ENCODE measurements around the gene MTMR12.
"Not testable (repeated sequence)": the region's sequence is repeated elsewhere in the genome, so short reads cannot be mapped to it uniquely, and the experiment has no call there.

MTMR12 gene

DNA sequence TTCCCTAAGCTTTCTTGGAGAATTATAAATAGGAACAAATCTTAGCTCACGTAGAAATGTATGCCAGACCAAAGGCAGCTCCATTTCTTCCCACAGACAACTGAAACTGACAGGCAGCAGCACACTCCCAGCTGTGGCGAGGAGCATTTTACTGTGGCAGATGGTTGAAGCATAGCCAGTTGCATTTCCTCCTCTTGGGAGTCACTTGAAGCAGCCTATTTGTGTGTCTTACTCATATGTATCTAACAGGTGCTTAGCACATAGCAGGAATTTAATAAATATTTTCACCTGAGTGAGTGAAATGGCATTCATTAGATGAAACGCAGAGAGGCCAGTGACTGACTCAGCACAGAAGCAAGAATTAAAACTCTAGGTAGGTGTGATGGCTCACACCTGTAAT lies 12.3 kb upstream of the MTMR12 start:
- DNase-seq: no peak

DNA sequence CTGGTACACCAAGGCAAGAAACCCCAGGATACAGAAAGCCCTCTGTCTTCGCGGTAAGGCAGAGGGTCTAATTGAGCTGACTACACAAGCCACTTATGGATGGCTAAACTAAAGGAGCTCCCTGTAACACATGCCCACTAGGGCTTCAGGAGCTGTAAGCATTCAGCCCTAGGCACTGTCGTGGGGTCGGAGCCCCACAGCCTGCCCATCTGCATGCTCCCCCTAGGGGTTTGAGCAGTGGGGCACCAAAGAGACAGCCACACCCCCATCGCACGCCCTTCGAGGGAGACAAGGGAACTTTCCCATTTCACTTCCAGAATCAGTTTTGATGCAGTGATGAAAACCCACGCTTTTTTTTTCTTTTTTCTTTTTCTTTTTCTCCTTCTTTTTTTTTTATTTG lies 11.0 kb upstream of the MTMR12 start:
- no peak for DNase-seq

DNA sequence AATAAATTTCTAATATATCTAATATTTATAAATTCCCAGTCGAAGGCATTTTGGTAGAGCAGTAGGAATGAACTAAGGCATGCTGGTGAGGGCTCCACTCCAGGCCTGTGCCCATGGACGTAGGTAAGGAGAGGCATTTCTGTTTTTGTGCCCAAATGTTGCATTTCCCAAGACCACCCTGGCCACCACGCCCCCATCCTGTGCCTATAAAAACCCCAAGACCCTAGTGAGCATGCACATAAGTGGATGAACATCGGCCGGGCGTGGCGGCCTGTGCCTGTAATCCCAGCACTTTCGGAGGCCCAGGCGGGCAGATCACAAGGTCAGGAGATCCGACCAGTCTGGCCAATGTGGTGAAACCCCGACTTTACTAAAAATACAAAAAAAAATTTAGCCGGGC lies 10.1 kb upstream of the MTMR12 start:
- DNase-seq: no peak

DNA sequence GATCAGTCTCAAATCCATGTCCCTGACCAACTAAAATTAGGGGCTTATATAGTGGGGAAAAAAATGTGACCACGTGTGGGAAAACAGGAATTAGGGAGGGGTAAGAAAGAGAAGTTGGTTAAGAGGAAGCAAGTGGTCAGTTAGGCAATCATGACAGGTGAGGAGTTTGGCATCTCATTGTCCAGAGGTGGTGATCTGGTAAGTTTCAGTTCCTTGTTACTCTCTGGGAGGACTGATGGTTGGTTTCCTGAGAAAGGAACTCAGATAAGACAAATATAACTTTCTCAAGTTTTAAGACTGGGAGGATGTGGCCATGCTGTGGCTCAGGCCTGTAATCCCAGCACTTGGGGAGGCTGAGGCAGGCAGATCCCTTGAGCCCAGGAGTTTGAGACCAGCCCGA lies 9.0 kb upstream of the MTMR12 start:
- DNase-seq: not testable (repeated sequence)

DNA sequence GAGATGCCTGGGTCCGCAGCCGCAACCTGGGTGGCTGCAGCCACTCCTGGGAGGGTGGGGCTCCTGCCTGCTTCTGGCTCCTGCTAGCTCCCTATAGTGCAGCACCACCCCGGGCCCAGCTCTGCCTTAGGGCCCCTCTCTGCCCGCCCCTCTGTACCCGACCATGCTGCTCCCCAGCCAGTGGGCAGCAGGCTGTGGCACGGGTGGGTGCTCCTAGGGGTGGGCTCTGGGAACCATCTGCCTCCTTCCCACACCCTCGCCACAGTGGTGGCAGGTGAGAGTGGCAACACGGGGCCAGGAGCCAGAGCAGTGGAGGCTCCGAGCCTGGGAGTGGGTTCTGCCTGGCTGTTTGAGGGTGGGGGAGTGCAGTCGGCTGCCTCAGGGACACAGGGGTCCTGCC lies 7.8 kb upstream of the MTMR12 start:
- DNase-seq: no peak

DNA sequence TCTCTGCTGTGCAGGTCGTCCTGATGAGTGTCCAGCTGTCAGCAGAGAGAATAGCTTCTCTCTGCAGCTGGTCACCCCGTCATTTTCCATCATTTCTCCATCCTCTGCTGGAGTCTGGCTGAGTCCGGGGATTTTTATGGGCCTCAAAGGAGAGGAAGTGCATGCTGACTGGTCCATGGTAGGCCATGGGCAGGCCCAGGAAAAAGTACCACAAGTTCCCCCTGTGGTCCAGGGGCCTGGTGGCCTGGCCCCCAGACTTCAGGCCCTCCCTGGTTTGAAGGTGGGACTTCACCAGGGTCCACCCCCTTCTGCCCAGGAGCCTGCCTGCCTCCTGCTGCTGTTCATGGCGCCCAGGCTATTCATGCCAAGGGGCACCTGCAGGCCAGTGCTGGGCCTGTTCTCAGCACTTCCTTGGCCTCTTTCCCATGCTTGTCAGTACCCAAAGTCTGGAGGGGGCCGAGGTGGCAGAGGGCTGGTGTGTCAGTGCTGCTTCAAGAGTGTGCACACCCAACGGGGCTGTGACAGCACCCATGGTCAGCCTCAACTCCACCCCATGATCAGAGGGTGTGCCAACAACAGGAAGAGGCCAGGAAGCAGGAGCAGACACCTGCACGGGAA lies 7.3 kb upstream of the MTMR12 start:
- no peak for DNase-seq

DNA sequence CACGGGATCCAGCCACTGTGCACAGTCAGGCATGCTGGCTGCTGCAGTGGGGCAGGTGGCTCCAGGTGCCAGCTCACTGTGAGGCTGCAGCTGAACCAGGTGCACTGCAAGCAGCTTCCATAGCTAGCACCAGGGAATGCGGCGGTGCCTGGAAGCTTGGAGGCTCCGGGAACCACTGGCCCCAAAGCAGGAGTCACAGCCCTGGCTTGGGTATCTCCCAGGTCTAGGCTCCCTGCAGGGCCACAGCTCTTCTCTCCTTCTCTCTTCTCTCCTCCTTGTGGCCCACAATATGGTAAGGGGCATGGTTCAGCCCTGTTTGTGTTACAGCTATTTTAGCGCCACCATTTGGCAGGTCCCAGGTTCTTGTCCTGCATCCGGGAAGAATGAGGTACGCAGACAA lies 6.7 kb upstream of the MTMR12 start:
- DNase-seq: no peak

DNA sequence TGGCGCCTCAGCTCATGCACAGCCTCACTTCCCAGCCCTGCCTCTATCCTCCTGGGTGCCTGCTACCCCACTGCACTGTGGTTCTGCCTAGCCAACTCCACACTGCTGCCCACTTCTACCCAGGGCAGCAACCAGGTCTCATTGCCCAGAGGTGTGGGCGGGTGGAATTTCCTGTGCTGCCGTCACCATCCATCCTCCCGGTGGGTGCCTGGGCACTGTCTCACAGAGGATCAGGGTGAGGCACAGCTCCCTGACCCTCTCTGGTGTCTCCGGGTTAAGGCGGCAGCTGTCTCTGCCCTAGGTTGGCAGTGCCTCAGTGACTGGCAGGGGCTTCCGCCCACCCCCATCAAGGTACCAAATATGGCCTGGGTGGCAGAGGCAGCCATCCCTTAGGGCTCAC lies 4.3 kb upstream of the MTMR12 start:
- DNase-seq: no peak

DNA sequence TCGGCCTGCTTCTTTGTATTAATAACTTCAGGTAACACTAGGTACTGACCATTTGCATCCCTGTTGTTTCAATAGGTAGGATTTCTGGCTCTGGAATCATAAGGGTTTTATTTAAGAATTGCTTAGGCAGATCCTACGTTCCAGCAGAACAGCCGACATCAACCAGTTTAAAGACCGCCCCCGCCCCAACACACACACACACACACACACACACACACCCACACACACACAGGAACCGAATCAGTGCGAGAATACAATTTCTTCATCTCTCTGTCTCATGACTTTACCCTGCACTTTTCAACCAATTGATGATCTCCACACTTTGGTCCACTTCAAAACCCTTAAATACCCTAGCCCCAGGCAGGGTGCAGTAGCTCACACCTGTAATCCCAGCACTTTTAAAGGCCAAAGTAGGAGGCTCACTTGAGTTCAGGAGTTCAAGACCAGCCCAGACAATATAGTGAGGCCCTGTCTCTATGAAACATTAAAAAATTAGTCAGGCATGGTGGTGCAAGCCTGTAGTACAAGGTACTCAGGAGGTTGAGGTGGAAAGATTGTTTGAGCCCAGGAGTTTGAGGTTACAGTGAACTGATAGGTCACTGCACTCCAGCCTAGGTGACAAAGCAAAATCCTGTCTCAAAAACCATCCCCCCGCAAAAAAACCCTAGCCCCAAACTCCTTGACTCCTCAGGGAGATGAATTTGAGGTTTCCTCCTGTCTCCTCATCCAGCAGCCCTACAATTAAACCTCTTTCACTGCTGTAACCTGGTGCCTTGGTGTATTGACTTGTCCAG lies 2.7 kb upstream of the MTMR12 start:
- no peak for DNase-seq

DNA sequence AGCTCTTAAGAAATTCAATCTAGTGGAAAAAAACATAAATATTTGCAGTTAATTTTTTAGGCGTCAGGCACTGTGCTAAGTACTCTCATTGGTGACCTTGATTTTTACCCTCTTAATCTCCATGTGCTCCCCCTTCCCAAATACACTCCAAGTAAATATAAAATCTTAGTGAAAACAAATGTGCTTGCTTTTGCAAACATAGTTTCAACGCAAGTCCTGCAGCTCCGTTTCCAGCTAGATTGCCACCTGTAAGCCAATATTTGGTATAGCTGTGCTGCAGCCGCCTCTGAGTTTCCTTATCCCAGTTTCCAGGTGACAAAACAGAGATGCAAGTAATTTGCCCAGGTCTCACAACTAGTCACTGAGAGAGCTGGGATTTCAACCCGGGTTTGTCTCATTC lies 1.9 kb upstream of the MTMR12 start:
- no peak for DNase-seq

DNA sequence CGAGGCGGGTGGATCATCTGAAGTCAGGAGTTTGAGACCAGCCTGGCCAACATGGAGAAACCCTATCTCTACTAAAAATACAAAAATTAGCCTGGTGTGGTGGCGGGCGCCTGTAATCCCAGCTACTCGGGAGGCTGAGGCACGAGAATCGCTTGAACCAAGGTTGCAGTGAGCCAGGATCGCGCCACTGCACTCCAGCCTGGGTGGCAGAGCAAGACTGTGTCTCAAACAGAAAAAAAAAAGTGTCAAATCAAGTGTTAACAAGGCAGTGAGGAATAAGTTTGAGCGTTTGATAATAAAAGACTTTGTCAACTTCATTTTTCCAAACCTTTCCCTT lies 1.4 kb upstream of the MTMR12 start:
- DNase-seq: not testable (repeated sequence)

DNA sequence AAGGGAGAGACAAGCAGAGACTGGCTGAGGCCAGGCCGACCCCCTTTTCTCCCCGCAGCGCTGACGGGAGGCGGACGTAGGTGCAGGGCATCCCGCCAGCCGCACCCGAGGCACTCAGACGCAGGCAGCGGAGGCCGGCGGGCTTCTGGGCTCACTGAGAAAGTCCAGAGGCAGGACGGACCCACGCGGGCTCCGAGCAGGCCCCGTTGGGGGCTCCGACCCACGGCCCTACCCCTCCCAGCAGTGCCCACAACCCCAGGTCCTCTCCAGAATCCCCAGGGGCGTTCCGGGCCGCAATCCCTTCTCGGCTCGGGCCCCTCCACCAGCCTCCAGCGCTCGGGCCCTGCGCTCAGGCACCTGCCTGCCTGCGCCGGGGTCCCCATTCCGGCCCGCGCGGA lies 543 bp downstream of the MTMR12 start:
- DNase-seq: peak; percentile 22

DNA sequence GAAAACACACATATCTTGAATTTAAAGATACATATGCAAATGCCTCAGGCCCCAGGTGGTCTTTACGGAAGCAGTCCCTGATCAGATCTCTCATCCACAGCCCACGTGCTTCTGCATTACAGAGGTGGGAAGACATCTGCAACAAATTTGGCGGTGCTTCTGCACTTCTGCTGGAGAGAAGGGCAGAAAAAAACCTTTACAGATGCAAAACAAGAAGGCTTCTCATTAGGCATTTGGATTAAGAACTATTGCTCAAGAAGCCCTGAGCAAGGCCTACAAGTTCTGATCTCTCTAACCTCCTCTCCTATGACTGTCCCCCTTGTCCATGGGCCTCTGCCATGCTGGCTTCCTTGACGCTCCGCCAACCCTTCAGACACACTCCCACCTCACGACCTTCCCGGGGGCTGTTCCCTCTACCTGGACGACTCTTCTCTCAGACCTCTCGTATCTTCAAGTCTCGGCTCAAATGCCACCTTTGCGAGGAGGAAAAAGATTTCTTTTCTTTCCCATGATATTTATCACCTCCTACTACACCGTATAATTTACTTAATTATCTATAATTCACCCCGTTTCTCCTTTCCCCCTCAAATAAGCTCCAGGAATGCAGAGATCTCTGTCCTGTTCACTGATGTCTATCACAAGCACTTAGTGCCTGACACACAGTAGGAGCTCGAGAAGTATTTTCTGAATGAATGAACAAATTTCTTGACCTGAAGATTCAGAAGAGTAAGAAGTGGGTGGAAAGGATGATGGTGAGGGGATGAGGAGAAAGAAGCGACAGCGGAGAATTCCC lies 1.1 kb downstream of the MTMR12 start:
- DNase-seq: no peak

DNA sequence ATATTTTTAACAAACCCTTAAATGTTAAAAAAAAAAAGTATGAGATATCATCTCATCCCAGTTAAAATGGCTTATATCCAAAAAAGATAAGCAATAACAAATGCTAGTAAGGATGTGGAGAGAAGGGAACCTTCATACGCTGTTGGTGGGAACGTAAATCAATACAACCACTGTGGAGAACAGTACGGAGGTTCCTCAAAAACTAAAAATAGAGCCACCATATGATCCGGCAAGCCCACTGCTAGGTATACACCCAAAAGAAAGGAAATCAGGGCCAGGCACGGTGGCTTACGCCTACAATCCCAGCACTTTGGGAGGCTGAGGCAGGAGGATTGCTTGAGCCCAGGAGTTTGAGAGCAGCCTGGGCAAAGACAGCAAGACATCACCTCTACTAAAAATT lies 3.0 kb downstream of the MTMR12 start:
- no peak for DNase-seq

DNA sequence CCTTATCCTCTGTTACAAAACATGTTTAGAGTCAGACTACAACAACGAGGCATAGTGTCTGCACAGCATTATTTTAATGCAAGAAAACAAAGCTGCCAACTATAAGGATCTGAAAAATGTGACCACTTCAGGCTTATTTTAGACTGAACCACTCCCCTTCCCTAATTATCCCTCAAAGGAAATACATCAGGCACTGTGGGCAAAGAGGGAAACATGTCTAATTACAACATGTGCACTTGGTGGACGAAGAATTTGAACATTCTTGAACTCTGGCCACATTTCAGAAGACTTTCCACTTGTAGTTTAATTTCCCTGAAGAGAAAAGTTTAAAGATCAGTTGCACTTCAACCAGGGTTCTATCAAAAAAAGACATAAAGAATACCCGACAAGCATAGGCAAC lies 3.8 kb downstream of the MTMR12 start:
- no peak for DNase-seq

DNA sequence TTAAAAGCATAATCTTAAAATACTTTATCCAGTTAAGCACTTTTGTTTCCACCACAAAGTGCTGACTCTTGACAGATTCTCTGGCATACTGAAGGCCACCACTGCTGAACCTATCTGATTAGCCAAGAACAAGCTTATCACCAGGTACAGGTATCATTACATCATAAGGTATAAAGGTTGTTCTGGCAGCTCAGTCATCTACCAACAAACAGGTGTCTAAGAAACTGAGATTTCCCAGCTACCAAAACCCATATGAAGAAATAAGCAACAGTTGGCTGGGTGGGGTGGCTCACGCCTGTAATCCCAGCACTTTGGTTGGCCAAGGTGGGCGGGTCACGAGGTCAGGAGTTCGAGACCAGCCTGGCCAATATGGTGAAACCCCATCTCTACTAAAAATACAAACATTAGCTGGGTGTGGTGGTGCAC lies 5.0 kb downstream of the MTMR12 start:
- DNase-seq: no peak

DNA sequence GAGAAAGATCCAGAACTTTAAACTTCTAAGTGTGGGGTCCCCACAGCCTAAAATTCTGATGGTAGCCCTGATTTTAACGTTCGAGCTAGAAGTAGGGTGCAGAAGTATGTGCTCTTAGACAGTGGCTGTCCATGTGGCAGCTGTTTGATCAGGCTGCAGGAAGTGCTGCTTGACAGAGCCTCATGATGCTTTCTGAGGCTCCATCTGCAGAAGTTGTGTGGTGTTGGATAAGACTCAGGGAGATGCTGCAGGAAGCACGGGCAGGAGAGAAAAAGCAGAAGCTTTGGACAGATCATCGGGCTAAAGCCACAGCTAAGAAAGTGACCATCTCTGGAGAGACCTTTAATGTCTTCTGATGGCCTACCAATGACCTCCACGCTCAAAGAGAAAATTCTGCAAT lies 8.1 kb downstream of the MTMR12 start:
- no peak for DNase-seq

DNA sequence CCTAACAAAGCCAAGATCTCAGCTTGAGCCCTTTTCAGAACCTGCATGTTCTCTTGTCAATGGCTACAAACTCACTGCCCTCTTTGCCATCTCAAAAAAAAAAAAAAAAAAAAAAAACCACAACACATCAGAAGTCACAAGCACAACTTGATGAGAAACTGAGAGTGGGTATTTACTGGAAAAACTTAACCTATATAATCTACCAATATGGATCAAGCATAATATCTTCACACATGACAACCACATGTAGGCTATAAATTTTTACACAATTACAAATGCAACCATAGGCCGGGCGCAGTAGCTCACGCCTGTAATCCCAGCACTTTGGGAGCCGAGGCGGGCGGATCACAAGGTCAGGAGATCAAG lies 9.0 kb downstream of the MTMR12 start:
- no peak for DNase-seq

DNA sequence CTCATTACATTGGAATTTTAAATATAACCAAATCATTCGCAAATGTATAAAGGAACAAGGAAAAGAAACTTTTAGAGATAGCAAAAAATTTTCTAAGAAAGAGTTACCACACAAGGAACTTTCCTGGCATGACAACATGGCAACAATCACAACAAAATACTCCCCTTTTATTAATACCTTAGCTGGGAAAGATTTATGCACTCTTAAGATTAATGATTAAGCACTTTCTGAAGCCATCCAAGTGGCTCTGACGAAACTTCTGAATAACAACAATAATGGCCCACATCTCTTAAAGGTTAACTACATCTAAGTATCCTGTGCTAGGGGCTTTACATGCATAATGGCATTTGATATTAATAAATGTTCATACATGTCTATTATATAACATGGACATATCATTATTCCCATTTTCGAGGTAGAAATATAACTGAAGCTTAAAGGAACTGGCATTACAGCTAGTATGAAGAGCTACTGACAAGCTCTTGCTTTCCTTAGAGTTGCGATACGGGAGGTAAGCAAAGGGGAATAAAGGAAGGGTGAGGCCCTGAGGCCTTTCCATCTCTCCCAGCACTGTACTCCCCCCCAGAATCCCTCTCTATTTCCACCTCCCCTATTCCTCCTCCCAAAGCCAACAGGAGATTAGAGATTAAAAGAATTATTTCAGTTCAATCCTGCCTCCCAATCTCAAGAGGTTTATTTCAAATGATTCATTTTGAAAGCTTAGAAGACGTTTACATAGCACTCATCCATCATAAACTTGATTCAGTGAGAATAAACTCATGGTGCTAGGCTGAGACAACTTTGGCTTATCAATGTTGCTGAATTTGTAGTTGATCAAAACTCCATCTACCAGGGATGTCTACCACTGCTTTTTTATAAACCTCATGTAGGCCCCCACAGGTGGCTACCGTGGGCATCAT lies 9.6 kb downstream of the MTMR12 start:
- DNase-seq: no peak

DNA sequence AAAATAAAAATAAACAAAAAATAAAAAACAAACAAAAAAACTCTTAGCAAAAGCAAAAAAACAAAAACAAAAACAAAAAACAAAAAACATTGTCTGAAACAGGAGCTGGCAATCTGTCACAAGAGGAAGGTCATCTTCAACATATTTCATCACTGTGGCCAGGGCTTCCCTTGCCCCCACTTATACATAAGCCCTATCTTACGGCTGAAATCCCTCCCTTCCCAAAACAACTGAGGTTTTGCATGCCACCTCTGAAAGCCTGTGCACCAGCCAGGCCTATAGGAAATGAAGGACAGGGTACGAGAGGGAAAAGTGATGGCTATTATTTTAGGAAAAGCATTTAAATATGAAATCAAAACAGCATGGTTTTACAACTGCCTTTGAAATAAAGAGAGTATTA lies 10.8 kb downstream of the MTMR12 start:
- DNase-seq: no peak

DNA sequence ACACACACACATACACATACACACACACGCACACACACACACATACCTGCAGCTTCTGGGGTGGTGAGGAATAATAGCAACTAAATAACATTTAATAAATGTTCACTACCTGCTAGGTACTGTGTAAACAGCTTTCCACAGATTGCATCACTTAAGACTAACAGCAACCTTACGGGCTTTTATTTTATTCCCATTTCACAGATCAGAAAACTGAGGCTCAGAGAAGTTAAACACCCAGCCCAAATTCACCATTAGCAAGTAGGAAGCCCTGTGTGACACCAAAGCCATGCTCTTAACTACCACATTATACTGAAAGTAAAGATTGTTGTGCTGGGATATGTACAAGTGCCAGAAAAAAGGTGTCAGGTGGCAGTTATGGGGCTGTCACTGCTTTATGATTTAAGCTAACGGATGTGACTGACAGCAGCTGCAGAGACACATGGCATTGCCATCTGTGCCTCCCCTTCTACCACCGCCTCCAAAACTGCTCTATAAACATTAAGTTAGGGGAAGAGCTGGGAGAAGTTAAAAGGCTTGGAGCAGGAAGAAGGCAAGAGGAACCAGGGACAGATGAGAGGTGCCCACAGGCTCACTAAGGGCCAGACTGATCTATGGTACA lies 13.6 kb downstream of the MTMR12 start:
- no peak for DNase-seq

DNA sequence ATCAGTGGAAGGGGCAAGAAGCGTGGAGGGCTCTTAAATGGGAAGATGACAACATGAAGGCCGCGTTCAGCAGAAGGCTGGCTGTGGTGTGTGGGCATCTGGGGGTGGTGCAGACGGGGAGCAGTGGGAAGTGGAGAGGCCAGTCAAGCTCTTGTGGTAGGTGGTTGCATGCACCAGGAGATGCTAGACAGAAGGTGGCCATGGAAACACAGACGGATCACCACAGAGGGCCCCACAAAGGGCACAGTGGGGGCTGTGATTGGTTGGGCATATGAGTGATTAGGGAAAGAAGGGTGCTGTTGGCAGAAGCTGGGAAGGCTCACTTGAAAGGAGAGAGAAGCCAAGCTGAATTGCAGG lies 14.7 kb downstream of the MTMR12 start:
- no peak for DNase-seq
